Erythroblast (primary cell): ENCODE results near the gene SLX4.

Source experiments
- GATA1 ChIP-seq: IDR thresholded peaks from 2 replicates; pipeline ENCODE4 v1.6.1; 2011; ENCODE audit warnings: low read depth, mild to moderate bottlenecking, control low read depth, low read length, moderate library complexity
- POLR2A ChIP-seq: IDR thresholded peaks from 2 replicates; pipeline ENCODE4 v1.6.1; 2011; ENCODE audit warnings: mild to moderate bottlenecking, low read length

DNA sequence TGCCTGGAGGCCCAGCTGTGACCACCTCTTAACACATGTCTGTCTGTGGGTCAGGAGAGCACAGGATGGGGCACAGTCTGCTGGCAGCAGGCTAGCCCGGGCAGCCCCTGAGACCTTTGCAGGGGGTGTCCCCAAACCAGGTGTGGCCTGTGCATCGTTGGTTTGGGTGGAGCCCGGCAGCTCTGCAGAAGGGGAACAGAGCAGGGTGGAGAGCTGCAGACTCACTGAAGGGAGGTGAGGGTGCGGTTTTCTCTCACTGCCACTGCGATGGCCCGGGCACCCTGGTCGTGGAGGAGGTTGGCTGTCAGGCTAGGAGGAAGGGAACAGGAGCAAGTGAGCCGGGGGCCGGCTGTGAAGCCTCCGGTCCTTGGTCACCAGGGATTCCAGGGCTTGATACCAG is 63.0 kb downstream of the SLX4 start:
- TF ChIP-seq POLR2A (no peak), GATA1 (no peak)
